OCI-LY7 (cell line): ENCODE measurements around the gene CRYL1. TPM values are rescaled to one million over a fixed set of nuclear protein-coding genes. Genes with fewer than 3 reads are reported as not detected.

Source experiments
- BruUV-seq: library from RNA; stranded (reverse); fragments of 400-500 nt; replicated peaks from 2 replicates; lab custom pipeline; 2021; lab: Mats Ljungman, UMichigan
- CTCF ChIA-PET: fragments of 300-600 bp; sonication (Branson Sonifier 250); formaldehyde crosslinking; loops from one replicate; lab custom pipeline; 2022; ENCODE audit warnings: antibody characterized with exemption; ENCODE audit not compliant: unreplicated experiment; lab: Charles Lee
- POLR2A ChIA-PET: fragments of 300-600 bp; sonication (Branson Sonifier 250); formaldehyde crosslinking; loops from one replicate; lab custom pipeline; 2022; ENCODE audit warnings: antibody characterized with exemption; lab: Charles Lee
- DNase-seq: peaks from one replicate; pipeline ENCODE4 v3.0.0-alpha.2; 2015; ENCODE audit warnings: low spot score
- H2AFZ ChIP-seq: fragments of 200-600 bp; sonication (generic), shearing (Covaris generic); 2 replicates; pipeline ENCODE4 v1.6.1; 2014; ENCODE audit warnings: mild to moderate bottlenecking, antibody characterized with exemption, low read length, moderate library complexity
- H3K27ac ChIP-seq: fragments of 200-600 bp; sonication (generic); 2 replicates; pipeline ENCODE4 v1.5.1; 2014; ENCODE audit warnings: mixed run types, low read depth, mild to moderate bottlenecking, moderate library complexity, low read length, inconsistent platforms; ENCODE audit not compliant: poor library complexity, severe bottlenecking
- H3K36me3 ChIP-seq: fragments of 200-600 bp; sonication (generic); 2 replicates; pipeline ENCODE4 v1.6.1; 2014; ENCODE audit warnings: mild to moderate bottlenecking, antibody characterized with exemption, low read length, moderate library complexity, mixed read lengths; ENCODE audit not compliant: insufficient read depth
- H3K4me1 ChIP-seq: fragments of 200-600 bp; sonication (generic); 2 replicates; pipeline ENCODE4 v1.5.1; 2014; ENCODE audit warnings: mild to moderate bottlenecking, low read length; ENCODE audit not compliant: insufficient read depth, poor library complexity, severe bottlenecking
- H3K4me2 ChIP-seq: fragments of 200-600 bp; sonication (generic); 2 replicates; pipeline ENCODE4 v1.6.1; 2014; ENCODE audit warnings: mild to moderate bottlenecking, low read length
- H3K4me3 ChIP-seq: fragments of 200-600 bp; sonication (generic); 2 replicates; pipeline ENCODE4 v1.5.1; 2014; ENCODE audit warnings: mild to moderate bottlenecking, low read depth, low read length; ENCODE audit not compliant: poor library complexity, severe bottlenecking
- H3K79me2 ChIP-seq: fragments of 200-600 bp; sonication (generic); 2 replicates; pipeline ENCODE4 v1.6.1; 2016; ENCODE audit warnings: low read depth, mild to moderate bottlenecking, low read length, moderate library complexity, mixed read lengths; ENCODE audit not compliant: insufficient read depth
- H3K9me2 ChIP-seq: fragments of 200-600 bp; sonication (generic); 2 replicates; pipeline ENCODE4 v1.6.1; 2016; ENCODE audit warnings: mild to moderate bottlenecking, low read length, mixed read lengths; ENCODE audit not compliant: insufficient read depth
- H3K9me3 ChIP-seq: fragments of 200-600 bp; sonication (generic); 2 replicates; pipeline ENCODE4 v1.6.1; 2014; ENCODE audit warnings: mild to moderate bottlenecking, mixed run types, low read length, mixed read lengths
- H4K20me1 ChIP-seq: fragments of 200-600 bp; sonication (generic); 2 replicates; pipeline ENCODE4 v1.6.1; 2014; ENCODE audit warnings: mild to moderate bottlenecking, antibody characterized with exemption, low read length, moderate library complexity, mixed read lengths; ENCODE audit not compliant: insufficient read depth
- CTCF ChIP-seq: fragments of 200-600 bp; sonication (generic); conservative IDR thresholded peaks from 2 replicates; pipeline ENCODE4 v1.5.1; 2014; ENCODE audit warnings: mild to moderate bottlenecking, antibody characterized with exemption, low read length, moderate library complexity, mixed read lengths
- EZH2phosphoT487 ChIP-seq: fragments of 200-600 bp; sonication (generic); IDR thresholded peaks from 2 replicates; pipeline ENCODE4 v1.6.1; 2018; ENCODE audit warnings: low read depth, borderline replicate concordance, mild to moderate bottlenecking, mixed run types, antibody characterized with exemption, low read length, moderate library complexity, mixed read lengths
- intact Hi-C: fragments of 100-400 bp; cut with micrococcal nuclease; formaldehyde crosslinking; loops from one replicate; pipeline ENCODE4 v1.10.0; 2022; ENCODE audit not compliant: unreplicated experiment
- total RNA-seq, 2 experiments: library from RNA; depleted of rRNA in 1 of 2; stranded (reverse); fragments of >200 nt in 1 of 2; shearing (Covaris generic) in 1 of 2; gene quantifications; 2 replicates each; pipeline ENCODE4 v1.2.3, GENCODE V29; 2014 to 2022

The CRYL1 gene
- total RNA-seq, 2 experiments from 2014 or later, result not detected

DNA sequence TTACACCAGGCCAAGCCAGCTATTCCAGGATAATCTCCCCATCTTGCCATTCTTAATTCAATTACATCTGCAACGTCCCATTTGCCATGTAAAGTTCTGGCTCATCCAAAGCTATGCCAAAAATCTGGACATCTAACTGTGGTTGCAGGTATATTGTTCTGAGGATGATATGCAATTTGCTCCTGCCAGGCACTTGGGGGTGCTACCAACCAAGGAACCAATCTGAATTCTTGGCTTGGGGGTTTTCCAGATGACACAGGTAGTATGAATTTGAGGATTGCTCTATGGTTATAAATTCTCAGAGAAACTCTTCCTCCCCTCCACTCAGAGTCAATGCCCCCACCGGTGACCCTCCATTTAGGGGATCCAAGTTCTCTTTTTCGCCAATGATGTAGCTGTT lies 33.0 kb downstream of the CRYL1 start:
- ChIA-PET POLR2A (interaction anchor here (0.6 kb wide), 1 partner anchor 409 kb away, joined by 3 read pairs; no protein-coding TSS in a partner anchor), CTCF (no interaction called here)
- Histone ChIP-seq H4K20me1 (no peaks in the 10 kb centered on the region), H3K4me3 (no peak overlapping the region), H3K4me1 (no peaks in the 10 kb centered on the region), H3K79me2 (no peaks in the 10 kb centered on the region), H3K9me2 (no peaks in the 10 kb centered on the region), H3K4me2 (no peak overlapping the region), H2AFZ (no peak overlapping the region), H3K36me3 (no peaks in the 10 kb centered on the region), H3K27ac (no peak overlapping the region), H3K9me3 (peaks cover 3% of the 10 kb centered on the region; the same call in 1 of the 2 replicates)
- intact Hi-C loops, result loop anchor here (1.0 kb wide), 1 partner anchor 433 kb away; no protein-coding TSS in a partner anchor
- TF ChIP-seq EZH2phosphoT487 (no peak), CTCF (peak; percentile 82)
- DNase-seq, result peak; percentile 33
- BruUV-seq, result no TSS peak

DNA sequence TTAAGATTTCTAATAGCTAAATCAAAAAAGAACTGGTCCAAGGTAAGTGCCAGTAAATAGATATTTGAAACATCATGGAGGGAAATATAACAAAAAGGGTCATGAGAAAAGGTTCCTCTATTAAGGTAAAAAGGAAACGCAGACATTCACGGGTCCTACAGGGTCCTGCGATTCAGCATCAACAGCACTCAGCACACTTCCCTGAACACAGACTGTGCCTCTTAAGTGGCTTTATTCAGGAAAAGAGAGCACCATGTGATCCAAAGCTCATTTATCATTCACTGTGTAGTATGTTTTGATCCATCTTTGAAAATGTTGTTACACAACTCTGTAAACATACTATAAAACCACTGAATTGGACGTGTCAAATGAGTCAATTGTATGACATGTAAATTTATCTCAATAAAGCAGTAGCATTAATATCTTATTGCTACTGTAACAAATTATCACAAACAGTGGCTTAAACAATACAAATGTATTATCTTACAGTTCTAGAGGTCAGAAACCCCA lies 33.7 kb downstream of the CRYL1 start:
- ChIA-PET CTCF (no interaction called here), POLR2A (interaction anchor here (0.6 kb wide), 1 partner anchor 410 kb away, joined by 3 read pairs; no protein-coding TSS in a partner anchor)
- no peaks in the 10 kb centered on the region for H3K36me3 ChIP-seq
- H3K4me3 ChIP-seq, result no peak overlapping the region
- H3K27ac ChIP-seq, result no peak overlapping the region
- BruUV-seq, result no TSS peak
- no peak for DNase-seq
- intact Hi-C loops, result loop anchor here (1.0 kb wide), 1 partner anchor 433 kb away; no protein-coding TSS in a partner anchor
- no peak overlapping the region for H2AFZ ChIP-seq
- H4K20me1 ChIP-seq, result no peaks in the 10 kb centered on the region
- H3K4me1 ChIP-seq, result no peaks in the 10 kb centered on the region
- no peaks in the 10 kb centered on the region for H3K9me2 ChIP-seq
- H3K9me3 ChIP-seq, result no peaks in the 10 kb centered on the region
- H3K79me2 ChIP-seq, result no peaks in the 10 kb centered on the region
- H3K4me2 ChIP-seq, result no peak overlapping the region
- no peak for TF ChIP-seq CTCF
- no peak for TF ChIP-seq EZH2phosphoT487

DNA sequence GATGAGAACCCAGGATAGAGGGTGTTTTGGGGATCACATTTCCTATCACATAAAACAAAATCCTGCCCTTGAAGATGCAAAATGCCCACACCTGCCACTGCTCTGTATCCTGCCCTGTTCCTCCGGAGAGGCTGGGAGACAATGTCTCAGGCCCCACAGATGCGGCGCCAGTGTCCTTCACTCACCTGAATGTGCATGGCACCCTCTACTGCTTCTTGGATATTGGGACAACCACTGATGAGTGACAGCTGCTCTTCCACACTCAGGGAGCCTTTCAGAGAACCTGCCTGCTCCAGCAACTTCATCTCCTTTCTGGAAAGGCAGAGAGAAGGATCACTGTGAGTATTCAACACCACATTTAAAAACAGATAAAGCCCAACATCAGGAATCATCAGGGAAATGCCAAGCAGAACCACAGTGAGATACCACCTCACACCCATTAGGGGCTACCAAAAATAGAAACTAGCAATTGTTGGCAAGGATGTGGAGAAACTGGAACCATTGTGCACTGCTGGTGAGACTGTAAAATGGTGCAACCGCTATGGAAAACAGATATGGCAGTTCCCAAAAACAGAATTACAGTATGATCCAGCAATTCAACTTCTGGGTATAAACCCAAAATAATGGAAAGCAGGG lies 36.4 kb downstream of the CRYL1 start:
- Histone ChIP-seq H4K20me1 (no peaks in the 10 kb centered on the region), H3K27ac (no peak overlapping the region), H3K36me3 (no peaks in the 10 kb centered on the region), H2AFZ (no peak overlapping the region), H3K4me3 (no peak overlapping the region), H3K9me2 (no peaks in the 10 kb centered on the region), H3K9me3 (no peaks in the 10 kb centered on the region), H3K4me1 (no peaks in the 10 kb centered on the region), H3K4me2 (no peak overlapping the region), H3K79me2 (no peaks in the 10 kb centered on the region)
- ChIA-PET POLR2A (interaction anchor here (0.6 to 1.0 kb wide), 2 partner anchors 18 to 646 kb away, joined by 4 to 5 read pairs; no protein-coding TSS in a partner anchor), CTCF (no interaction called here)
- intact Hi-C loops, result loop anchor here (2.0 kb wide), 1 partner anchor 293 kb away; no protein-coding TSS in a partner anchor
- no TSS peak for BruUV-seq
- DNase-seq, result peak; percentile 55
- TF ChIP-seq EZH2phosphoT487 (no peak), CTCF (peak; percentile 84)
